NCI-H146 treated with DMSO at 0.1 percent for 48 hours (cell line): ENCODE data around the gene NPFFR1.
"Not testable (repeated sequence)": the region's sequence is repeated elsewhere in the genome, so short reads cannot be mapped to it uniquely, and the experiment has no call there.

Experiments
- DNase-seq: peaks from one replicate; lab custom pipeline; 2025; ENCODE audit not compliant: unreplicated experiment; lab: John Stamatoyannopoulos, UW

The NPFFR1 gene

DNA sequence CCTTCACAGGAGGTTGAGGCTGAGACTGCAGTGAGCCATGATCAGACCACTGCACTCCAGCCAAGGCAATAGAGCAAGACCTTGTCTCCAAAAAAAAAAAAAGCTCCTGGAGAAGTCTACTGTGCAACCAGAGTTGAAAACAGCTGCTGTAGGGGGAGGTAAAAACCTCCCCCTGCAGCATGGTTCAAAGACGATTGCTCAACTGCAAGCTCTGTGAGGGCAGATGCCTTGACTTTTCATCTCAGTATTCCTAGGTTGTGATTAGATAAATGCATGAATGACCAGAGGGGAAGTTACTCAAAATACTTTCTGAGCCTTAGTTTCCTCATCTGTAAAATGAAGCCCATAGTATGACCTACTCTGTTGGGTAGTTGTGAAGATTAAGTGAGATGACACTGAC lies 25.6 kb downstream of the NPFFR1 start:
- DNase-seq: no peak

- not testable (repeated sequence) for DNase-seq
These were observed 26.0 kb downstream of the NPFFR1 start for GRCh38 chr10:70257816-70258215.

- no peak for DNase-seq
These were observed 27.3 kb downstream of the NPFFR1 start for GRCh38 chr10:70256463-70256862.

- no peak for DNase-seq
These were observed 28.2 kb downstream of the NPFFR1 start for GRCh38 chr10:70255329-70256299.

DNA sequence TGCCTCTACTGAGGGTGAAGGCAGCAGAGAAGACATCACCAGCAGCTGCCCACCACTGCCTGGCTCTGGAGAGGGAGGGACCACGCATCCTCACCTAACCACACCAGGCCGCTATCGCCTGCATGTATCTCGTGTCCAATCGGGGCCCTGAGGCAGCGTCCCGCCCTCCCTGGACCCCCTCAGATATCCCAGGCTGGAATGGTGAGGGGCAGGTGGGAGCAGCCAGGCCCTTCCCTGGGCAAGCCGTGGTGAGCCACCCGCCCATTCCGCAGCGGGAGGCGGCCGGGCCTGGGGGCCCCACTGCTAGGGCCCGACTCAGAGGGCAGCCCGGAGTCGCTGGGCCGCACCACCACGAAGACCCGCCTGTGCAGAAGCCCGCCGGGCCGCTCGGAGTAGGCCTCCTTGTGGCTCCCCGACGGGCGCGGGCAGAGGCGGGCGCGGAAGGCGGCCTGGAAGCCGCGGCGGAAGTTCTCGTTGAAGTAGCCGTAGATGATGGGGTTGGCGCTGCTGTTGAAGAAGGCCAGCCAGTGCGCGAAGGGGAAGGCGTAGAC lies 29.0 kb downstream of the NPFFR1 start:
- DNase-seq: no peak

DNA sequence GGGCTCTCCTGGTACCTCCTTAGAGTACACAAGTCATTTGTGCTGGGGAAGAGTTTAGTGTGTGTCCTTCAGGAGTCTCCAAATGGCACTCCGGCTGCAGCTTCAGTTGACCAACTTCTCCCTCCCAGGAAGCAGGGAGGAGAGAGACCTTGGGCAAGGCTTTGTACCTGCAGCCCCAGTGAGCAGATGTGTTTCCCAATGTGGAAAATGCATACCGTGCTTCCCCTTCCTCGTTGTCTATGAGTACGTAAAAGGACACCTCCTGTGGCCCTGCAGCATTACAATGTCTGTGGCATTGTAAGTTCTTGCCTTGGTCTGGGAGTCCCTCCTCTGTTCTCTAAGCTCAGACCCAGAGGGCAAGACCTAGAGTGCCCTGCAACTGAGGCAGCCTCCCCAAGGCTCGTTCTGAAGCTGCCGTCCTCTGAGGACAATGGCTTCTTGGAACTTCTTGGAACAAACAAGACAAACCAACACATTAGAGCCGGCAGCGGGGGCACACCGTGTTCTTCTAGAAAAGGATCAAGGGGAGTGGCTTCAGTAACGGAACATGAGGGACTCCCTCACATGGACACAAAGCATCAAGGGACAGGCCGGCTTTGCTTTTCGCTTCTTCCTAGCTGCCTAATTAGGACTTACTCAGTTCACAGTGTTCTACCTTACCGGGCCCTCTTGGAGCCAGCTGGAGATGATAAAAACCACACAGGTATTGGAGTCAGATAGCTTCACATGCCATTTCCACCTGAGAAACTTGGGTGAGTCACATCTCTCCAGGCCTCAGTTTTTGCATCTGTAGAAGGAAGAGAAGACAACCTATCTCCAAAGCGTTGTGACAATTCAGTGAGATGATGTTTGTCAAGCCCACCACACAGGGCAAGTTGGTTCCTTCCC lies 29.7 kb downstream of the NPFFR1 start:
- DNase-seq: no peak

DNA sequence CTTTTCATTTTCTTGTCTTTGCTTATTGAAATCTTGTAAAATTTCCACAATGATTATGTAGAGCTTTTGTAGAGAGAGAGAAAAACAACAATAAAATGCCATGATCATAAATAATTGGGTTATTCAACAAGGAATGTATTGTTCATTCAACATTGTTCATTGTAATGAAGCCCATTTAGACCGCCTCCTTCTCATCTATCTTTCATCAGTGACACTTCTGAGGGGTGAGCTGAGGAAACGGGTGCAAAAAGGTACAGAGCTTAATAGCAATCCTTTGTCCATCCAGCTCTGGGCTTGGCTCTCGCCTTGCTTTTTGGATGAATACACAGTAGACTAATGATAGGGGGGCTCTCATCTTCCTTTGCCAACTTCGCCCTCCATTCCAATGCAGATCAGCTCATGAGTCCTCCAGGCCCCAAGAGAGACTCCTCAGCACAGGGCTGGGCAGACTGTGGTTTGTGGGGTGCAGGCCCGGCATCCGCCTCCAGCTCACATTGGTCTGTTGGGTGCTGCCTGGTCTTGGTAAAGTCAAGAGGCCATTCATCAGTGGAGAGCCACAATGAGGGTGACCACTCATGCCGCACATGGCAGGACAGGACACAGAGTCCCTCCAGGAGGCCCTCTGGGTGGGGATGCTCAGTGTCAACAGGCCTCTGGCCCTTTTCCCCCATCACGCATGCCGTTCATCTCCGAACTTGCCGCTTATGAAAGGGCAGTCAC lies 32.7 kb downstream of the NPFFR1 start:
- no peak for DNase-seq

GRCh38 chr10:70247360-70247759 lies 36.4 kb downstream of the NPFFR1 start:
- DNase-seq: peak; percentile 5

DNA sequence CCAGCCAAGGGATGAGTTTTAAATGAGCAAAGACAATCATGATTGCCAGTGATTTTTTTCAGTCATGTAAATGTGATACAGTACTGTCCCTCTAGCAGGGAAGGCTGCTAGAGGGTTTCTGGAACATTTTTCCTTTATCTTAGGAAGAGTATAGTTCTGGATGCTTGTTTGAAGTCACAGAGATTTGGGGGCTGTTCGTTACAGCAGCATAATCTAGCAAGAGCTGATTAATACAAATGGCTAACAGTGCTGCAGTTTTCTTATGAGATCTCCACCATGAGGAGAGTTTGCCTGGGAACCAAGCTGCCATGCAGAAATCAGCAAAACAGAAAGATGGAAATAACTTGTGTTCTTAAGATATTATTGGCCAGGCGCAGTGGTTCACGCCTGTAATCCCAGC lies 42.7 kb downstream of the NPFFR1 start:
- DNase-seq: no peak

- DNase-seq: not testable (repeated sequence)
These were observed 43.8 kb downstream of the NPFFR1 start for GRCh38 chr10:70239986-70240385.

- DNase-seq: not testable (repeated sequence)
These were observed 44.5 kb downstream of the NPFFR1 start for GRCh38 chr10:70239077-70239976.

GRCh38 chr10:70237958-70238536 lies 45.8 kb downstream of the NPFFR1 start:
- not testable (repeated sequence) for DNase-seq

GRCh38 chr10:70234668-70235447 lies 48.9 kb downstream of the NPFFR1 start:
- no peak for DNase-seq

DNA sequence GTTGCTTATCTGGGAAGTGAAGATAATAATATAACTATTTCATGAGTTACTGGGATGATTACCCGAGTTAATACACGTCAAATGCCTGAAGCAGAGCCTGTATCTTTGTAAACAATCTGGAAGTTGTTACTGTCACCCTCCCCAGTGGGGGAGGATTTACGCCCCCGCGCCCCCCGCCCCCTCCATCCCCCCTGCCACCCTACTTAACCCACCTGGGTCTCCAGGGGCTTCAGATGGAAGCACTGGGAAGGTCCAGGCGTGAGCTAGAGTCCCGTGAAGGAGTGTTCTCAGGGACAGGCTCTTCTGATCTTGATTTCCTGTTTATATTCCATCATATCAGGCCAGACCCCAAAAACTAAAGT lies 49.9 kb downstream of the NPFFR1 start:
- no peak for DNase-seq

DNA sequence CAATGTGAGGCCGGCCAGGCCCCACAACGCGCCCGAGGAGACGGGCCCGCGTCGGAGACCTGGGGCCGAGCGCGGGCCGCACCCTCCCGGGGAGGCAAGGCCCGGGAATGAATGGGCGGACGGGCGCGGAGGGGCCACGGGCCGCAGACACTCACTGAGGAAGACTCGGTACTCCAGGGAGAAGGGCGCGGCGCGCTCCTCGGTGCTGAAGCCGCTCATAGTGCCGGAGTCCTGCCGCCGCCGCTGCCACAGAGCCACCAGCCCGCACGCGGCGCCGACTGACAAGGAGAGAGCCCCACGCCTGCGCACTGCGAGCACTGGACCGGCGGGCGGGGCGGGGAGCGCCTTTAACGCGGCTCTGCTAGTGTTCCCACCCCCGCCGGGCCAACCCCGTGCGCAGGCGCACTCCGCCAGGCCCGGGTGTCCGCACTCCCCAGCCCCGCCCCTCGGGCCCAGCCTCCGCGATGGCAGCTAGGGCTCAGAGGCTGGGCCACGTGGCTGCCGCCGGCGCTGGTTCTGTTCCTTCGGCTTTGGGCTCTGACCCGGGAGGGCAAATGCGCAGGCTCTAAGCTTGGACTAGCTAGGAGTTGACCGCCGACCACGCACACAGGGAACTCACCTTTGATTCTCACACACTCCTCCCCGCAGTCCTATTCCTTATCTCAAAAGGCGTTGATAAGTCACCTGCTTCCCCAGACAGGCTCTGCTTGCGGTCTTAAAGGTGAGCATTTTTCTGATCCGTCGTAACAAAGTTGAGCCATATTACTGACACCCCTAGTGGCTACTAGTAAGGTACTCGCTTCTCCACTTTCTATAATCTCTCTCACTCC lies 50.5 kb downstream of the NPFFR1 start, which contains the start of gene PPA1:
PPA1 (minus strand) TSS at position 321 of the 830 bp plus-strand sequence; CDS start at position 219, 102 bp downstream.
- peak; percentile 90 for DNase-seq

GRCh38 chr10:70232859-70233108 lies 51.0 kb downstream of the NPFFR1 start:
- no peak for DNase-seq

DNA sequence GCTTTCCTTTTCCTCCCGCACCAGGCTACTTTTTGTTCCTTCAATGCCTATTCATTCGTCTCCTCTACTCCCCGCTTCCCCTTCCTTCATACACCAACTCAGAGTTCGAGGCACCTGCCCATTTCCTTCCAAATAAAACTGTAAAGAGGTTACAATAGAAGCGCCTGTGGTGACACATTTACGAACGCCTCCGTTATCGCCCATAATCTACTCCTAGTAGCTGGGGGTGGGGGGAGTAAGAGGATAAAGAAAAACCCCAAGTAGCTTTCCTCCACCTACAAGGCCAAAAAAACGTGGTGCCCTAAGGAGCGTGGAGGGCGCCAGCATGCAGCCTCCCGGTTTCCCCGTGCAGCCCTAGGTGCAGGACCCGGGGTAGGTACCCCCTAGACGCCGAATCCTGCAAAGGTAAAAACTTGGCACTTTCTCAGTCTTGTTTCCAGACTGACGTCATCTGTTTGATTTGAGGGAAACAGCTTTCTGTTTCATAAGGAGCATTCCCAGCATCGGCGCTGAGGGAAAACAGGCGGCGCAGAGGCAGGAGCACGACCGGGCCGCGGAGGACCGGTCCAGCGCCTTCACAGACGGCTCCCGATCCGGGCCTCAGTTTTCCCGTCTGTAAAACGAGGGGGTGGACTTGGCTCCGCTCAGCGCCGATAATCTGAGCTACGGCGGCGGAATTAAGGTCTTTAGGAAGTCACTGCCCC lies 51.5 kb downstream of the NPFFR1 start:
- peak; percentile 33 for DNase-seq
